Mesodermal cell (in vitro differentiated cells): Measurements from ENCODE around the gene LZTR1.

Source experiments
- H3K27ac ChIP-seq: 2 replicates; pipeline ENCODE4 v1.7.0; 2013; ENCODE audit warnings: mild to moderate bottlenecking, low read depth, low read length, moderate library complexity; ENCODE audit not compliant: severe bottlenecking
- H3K36me3 ChIP-seq: 2 replicates; pipeline ENCODE4 v1.7.1; 2013; ENCODE audit warnings: mild to moderate bottlenecking, low read length, moderate library complexity; ENCODE audit not compliant: control insufficient read depth, insufficient read depth
- H3K4me1 ChIP-seq: one replicate; pipeline ENCODE4 v1.7.1; 2013; ENCODE audit warnings: mild to moderate bottlenecking, low read length; ENCODE audit not compliant: insufficient read depth, control insufficient read depth, poor library complexity, severe bottlenecking
- H3K4me3 ChIP-seq: 2 replicates; pipeline ENCODE4 v1.7.0; 2013; ENCODE audit warnings: low read length, control low read depth, mild to moderate bottlenecking; ENCODE audit not compliant: insufficient read depth, poor library complexity, severe bottlenecking; ENCODE audit errors: extremely low read depth
- H3K9me3 ChIP-seq: 2 replicates; pipeline ENCODE4 v1.7.1; 2013; ENCODE audit warnings: mild to moderate bottlenecking, low read length, moderate library complexity; ENCODE audit not compliant: control insufficient read depth
- WGBS, 2 experiments: methylation state at CpG; one replicate each; pipeline ENCODE4 v1.1.5; 2013; ENCODE audit warnings: missing lambda C conversion rate in 2 of 2; ENCODE audit not compliant: insufficient coverage in 2 of 2; 5-methylcytosine and 5-hydroxymethylcytosine counted together

The LZTR1 gene

DNA sequence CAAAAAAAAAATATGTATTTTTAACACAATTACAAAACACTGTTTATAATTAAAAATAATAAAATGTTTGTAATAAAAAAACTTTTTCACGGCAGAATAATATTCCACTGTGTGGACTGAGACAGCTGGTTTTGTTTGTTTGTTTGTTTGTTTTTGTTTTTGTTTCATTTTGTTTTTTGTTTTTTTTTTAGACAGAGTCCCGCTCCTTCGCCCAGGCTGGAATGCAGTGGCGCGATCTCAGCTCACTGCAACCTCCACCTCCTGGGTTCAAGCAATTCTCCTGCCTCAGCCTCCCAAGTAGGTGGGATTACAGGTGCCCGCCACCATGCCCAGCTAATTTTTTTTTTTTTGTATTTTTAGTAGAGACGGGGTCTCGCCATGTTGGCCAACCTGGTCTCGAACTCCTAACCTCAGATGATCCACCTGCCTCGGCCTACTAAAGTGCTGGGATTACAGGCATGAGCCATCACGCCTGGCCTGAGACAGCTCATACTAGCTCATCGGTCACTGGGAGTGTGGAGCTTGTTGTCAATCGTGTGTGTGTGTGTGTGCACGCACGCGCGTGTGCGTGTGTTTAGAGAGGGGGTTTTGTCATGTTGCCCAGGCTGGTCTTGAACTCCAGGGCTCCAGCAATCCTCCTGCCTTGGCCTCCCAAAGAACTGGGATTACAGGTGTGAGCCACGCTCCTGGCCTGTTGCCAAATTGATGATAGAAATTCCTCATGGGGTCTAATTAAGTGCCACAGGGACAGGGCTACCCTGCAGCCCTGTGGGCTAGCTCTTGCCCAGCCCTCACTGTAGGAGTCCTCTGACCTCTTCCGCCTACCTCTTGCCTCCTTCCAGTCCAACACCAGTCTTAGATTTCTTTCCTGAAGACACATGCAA lies 22.3 kb upstream of the LZTR1 start:
- Histone ChIP-seq H3K4me3 (no peak overlapping the region), H3K4me1 (peaks cover 7% of the 10 kb centered on the region), H3K9me3 (no peaks in the 10 kb centered on the region), H3K36me3 (no peaks in the 10 kb centered on the region), H3K27ac (no peak overlapping the region)
- WGBS, 2 experiments: 95 to 96% methylated on average over 17 to 18 of the region's 20 CpGs

DNA sequence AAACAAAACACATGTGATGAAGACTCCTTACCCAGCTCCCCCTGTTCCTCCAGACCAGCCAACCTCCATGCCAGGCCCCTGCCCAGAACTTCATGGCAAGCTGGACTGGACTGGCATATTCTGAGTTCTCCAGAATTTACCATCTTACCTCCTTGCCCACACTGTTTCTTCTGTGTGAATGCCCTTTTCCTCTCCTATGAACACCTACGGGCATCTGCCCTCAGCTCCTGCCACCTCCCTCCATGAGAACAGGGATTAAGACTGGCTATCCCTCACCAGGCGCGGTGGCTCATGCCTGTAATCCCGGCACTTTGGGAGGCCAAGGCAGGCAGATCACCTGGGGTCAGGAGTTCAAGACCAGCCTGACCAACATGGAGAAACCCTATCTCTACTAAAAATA lies 21.5 kb upstream of the LZTR1 start:
- no peak overlapping the region for H3K27ac ChIP-seq
- 80% methylated on average over 1 of the region's 4 CpGs; no CpG with 5 or more reads in 1 of the 2 experiments for WGBS, 2 experiments
- no peaks in the 10 kb centered on the region for H3K9me3 ChIP-seq
- no peak overlapping the region for H3K4me3 ChIP-seq
- H3K4me1 ChIP-seq: peaks cover 9% of the 10 kb centered on the region
- H3K36me3 ChIP-seq: no peaks in the 10 kb centered on the region

DNA sequence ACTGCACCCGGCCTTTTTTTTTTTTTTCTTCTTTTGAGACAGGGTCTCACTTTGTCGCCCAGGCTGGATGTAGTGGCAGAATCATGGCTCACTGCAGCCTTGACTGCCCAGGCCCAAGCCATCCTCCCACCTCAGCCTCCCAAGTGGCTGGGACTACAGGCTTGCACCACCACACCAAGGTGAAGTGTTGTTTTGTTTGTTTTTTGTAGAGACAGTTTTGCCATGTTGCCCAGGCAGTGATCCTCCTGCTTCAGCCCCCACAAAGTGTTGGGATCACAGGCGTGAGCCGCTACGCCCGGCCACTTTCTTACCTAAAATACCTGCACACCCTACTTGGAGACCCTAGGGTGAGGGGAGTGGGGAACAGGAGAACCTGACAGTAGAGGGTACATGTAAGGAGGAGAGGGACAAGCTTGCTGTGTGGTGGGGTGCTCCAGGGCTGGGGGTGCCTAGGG lies 19.6 kb upstream of the LZTR1 start:
- H3K4me3 ChIP-seq: no peak overlapping the region
- H3K27ac ChIP-seq: no peak overlapping the region
- peaks cover 2% of the 10 kb centered on the region for H3K4me1 ChIP-seq
- H3K36me3 ChIP-seq: no peaks in the 10 kb centered on the region
- no peaks in the 10 kb centered on the region for H3K9me3 ChIP-seq
- WGBS, 2 experiments: 100% methylated on average over 1 of the region's 6 CpGs; no CpG with 5 or more reads in 1 of the 2 experiments

DNA sequence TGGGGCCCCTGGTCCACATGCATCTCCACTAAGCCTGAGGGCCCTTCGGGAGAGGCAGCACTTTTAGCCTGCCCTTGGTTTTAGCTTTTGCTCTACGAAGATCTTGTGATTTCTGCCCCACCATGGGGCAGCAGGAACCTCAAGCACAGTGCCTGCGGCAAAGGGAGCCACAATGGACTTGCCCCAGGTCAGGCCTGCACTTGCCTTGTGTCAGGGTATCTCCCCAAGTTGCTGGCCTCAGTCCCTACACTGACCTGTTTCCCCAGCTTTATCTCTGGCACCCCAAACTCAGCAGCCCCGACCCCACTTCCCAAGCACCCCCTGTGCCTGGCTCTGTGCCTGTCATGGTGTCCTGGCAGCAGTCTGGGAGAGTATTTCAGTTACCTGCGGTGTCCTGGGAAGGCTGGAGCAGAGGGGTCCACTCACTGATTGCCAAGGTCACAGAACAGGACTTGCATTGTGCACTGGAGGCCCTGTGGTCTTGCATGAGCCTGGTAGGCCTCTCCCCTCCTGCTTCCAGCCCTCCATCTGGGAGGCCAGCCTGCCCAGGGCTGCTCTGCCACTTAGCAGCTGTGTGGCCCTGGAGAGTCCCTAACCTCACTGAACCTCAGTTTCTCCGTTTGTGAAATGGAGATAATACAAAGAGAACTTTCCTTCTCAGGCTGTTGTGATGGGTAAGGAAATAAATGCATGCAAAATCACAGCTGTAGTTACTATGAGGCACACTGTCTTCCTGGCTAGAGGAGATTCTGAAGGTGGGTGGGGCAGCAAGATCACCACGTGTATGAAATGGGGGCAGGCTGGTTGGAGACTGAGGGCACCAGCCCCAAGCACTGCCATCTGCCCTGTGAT lies 18.7 kb upstream of the LZTR1 start:
- no peak overlapping the region for H3K4me3 ChIP-seq
- H3K27ac ChIP-seq: no peak overlapping the region
- H3K36me3 ChIP-seq: no peaks in the 10 kb centered on the region
- peaks cover 2% of the 10 kb centered on the region for H3K4me1 ChIP-seq
- 76 to 84% methylated on average over 5 to 7 of the region's 7 CpGs for WGBS, 2 experiments
- no peaks in the 10 kb centered on the region for H3K9me3 ChIP-seq

DNA sequence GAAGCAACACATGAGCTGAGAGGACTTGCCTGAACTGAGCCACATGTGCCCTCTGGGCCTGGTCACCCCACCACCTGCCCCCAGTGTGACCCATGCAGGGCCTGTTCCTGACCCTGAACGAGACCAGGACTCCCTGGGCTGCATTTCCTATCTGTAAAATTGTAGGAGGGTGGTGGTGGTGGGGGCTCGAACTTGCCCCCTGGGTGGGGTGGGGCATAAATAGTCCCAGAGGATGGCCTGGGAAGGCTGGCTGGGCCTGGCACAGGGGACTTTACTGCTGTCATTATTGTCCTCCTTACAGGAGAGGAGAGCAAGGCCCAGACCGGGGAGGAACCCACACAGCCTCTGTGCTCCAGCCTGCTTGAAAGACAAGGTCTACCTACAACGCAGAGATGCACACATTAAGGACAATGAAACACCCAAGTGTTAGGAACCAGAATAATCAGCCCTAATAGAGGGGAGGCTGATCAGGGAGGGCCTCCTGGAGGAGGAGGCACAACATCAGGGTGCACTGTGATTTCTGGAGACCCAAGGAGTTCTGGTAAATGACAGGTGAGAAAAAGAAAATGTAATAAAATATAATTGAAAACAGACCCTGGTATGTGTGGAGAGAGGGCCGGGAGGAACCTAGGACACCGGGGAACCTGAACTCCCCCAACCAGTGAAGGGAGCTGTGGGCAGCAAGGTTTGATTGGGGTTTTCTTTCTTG lies 17.9 kb upstream of the LZTR1 start:
- Histone ChIP-seq H3K36me3 (no peaks in the 10 kb centered on the region), H3K4me3 (peak overlapping the region; percentile 14), H3K4me1 (peaks cover 2% of the 10 kb centered on the region), H3K27ac (no peak overlapping the region), H3K9me3 (no peaks in the 10 kb centered on the region)
- 55 to 71% methylated on average over 2 to 4 of the region's 6 CpGs for WGBS, 2 experiments

DNA sequence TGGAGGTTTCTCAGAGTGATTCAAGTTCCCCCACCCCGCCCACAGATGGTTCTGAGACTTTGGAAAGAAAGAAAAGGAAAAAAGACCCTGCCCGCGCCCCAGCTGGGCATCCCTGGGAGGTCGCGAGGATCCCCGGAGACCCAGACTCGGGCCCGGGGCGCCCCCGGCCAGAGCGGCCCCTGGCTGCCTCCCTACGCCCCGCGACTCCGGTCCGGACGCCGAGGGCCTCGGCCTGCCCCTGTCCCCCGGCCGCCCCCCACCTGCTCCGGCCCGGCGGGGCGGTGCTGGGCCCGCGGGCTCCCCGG lies 17.3 kb upstream of the LZTR1 start:
- H3K4me3 ChIP-seq: peak overlapping the region; percentile 14
- peaks cover 2% of the 10 kb centered on the region for H3K4me1 ChIP-seq
- WGBS, 2 experiments: 3 to 5% methylated on average over 13 to 15 of the region's 28 CpGs
- no peaks in the 10 kb centered on the region for H3K36me3 ChIP-seq
- H3K9me3 ChIP-seq: no peaks in the 10 kb centered on the region
- no peak overlapping the region for H3K27ac ChIP-seq

DNA sequence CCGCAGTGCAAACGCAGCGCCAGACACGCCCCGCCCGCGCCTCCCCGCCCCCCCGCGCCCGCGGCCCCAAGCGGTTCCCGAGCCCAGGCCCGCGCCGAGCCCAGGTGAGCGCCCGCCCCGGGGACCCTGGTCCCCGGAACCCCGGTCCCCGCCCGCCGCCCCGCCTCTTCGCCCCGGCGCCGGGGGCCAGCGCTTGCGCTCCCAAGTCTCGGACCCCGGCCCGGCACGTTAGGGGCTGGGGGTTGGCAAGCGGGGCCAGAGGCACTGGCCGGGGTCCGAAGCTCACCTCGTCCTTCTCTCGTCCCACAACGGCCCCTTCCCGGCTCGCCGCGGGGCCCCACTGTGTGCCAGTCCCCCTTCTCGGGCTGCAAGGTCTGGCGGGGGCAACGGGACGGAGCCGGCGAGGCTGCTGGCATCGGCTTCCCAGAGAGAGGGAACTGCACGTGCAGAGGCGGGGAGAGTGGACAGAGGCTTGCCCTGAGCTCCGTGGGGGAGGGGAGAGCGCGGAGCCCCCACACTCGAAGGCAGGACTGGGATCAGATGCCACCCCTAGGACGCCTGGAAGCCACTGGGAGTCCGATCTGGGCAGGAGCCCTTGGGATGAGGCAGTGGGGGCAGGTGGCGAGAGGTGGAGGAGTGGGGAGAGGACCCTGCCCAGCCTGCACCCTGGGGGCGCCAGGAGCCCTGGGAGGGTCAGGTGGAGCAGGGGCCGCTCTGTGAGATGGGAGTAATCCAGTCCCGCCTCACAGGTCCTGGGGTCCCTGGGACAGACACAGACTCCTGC lies 16.8 kb upstream of the LZTR1 start:
- 11 to 14% methylated on average over 49 to 56 of the region's 65 CpGs for WGBS, 2 experiments
- no peaks in the 10 kb centered on the region for H3K36me3 ChIP-seq
- H3K27ac ChIP-seq: no peak overlapping the region
- H3K9me3 ChIP-seq: no peaks in the 10 kb centered on the region
- peaks cover 2% of the 10 kb centered on the region for H3K4me1 ChIP-seq
- H3K4me3 ChIP-seq: peak overlapping the region; percentile 18

DNA sequence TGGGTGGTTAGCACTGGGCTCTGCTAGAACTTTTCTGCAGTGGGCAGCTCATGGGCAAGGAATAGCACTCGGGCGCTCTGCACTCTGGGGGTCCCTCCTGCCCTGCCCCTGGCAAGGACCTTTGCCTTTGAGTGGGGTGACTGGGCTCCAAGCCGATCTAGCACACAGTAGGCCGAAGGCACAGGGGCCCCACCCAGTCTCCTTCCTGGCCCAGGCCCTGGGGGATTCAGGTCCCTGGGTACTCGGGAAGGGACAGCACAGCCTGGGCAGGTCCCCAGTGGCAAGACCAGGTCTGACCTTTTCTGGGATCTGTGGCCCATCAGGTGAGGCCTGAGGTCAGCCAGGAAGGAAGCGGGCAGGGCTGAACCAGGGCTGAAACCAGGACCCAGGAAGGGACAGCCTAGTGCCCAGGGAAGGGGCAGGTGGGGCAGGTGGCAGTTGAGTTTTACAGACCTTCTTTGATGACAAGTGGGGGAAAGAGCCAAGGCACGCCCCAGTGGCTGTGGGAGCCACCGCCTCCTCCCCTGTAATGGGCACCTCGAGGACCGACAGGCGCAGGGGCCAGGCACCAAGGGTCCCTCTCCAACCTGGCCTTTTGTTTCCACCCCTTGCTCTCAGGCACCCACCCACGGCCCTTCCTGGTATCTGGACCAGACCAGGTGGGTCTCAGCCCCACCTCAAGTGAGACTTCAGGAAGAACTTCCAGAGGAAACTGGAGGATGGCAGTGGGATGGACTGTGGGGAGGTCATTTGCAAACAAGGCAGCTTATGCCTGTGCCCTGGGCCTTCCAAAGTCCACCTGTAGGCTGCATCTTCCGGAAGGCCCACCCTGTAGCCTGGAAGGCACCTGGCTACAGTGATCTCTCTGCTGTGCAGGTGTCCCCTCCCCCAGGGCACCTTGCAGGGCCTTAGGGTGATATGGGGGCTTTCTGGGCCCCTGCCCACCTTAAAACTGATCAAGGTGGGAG lies 15.9 kb upstream of the LZTR1 start:
- no peak overlapping the region for H3K27ac ChIP-seq
- no peak overlapping the region for H3K4me3 ChIP-seq
- H3K36me3 ChIP-seq: no peaks in the 10 kb centered on the region
- H3K9me3 ChIP-seq: no peaks in the 10 kb centered on the region
- peaks cover 2% of the 10 kb centered on the region for H3K4me1 ChIP-seq
- WGBS, 2 experiments: 83 to 89% methylated on average over 12 to 13 of the region's 13 CpGs

DNA sequence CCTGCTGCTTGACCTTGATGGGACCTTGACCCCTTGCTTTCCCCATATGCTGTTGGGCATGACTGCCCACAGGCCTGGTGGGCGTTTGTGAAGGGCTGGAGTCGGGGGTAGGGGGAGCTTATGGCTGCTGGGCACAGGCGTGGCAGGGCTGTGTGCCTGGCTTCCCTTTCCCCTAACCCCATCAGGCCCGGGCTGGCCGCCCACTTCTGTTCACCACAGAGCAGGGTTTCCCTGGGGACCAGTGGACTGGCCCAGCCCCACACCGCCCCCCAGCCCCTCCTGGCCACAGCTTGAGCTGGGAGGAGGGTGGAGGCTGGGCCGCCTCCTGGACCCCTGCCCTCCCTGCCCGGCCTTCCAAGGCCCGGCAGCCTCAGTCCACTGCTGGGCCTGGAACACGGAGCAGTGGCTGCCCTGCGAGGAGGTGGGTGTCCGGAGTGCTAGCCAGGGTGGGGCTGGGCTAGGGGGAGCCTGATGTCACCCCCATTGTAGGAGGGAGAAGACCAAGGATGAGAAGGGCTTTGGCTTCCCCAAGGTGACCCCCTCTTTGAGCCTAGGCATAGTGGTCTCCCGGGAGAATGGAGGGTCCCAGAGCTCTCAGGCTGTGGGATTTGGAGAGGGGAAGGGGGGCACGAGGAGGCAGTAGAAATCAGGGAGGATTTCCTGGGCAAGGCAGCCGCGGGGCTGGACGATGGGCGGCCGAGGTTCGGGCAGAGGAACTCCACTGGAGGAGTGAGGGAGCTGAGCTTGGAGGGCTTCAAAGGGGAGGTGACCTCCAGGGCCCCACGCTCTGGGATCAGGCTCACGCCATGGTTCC lies 15.0 kb upstream of the LZTR1 start, which contains the start of gene AIFM3:
TSS of gene AIFM3 (plus strand) at position 373 of the 814 bp plus-strand sequence. CDS start 690 bp downstream, outside the sequence.
- no peaks in the 10 kb centered on the region for H3K36me3 ChIP-seq
- peaks cover 3% of the 10 kb centered on the region for H3K4me1 ChIP-seq
- whole genome bisulfite sequencing, 2 experiments: 57 to 80% methylated on average over 8 to 11 of the region's 22 CpGs
- no peak within 1 kb of the TSS for H3K4me3 ChIP-seq
- H3K27ac ChIP-seq: no peak within 1 kb of the TSS
- H3K9me3 ChIP-seq: no peaks in the 10 kb centered on the region
